HL-60 (cell line): ENCODE measurements around the gene PSMB11.

ENCODE experiments used
- DNase-seq, 2 experiments: peaks; one replicate each; pipeline ENCODE4 v3.0.0-alpha.2; 2010 to 2020; ENCODE audit warnings: low read depth in 1 of 2, low spot score in 1 of 2
- H3K27ac ChIP-seq: fragments of 250-450 bp; sonication (Bioruptor Pico); replicated peaks from 2 replicates; pipeline ENCODE4 v1.5.1; 2020; ENCODE audit warnings: mild to moderate bottlenecking, moderate library complexity
- H3K27me3 ChIP-seq: fragments of 250-450 bp; sonication (Bioruptor Pico); 2 replicates; pipeline ENCODE4 v1.5.1; 2021; ENCODE audit warnings: mild to moderate bottlenecking, moderate library complexity; ENCODE audit not compliant: insufficient read depth, poor library complexity, severe bottlenecking
- H3K4me3 ChIP-seq: replicated peaks from 2 replicates; pipeline ENCODE4 v1.5.1; 2011; ENCODE audit warnings: mild to moderate bottlenecking, control low read depth, low read length; ENCODE audit not compliant: insufficient read depth
- CTCF ChIP-seq: IDR thresholded peaks from one replicate; pipeline ENCODE4 v1.5.1; 2011; ENCODE audit warnings: low read length, control low read depth, inconsistent platforms; ENCODE audit not compliant: insufficient read depth
- GABPA ChIP-seq: IDR thresholded peaks from 2 replicates; pipeline ENCODE4 v1.6.1; 2012; ENCODE audit warnings: low read depth
- POLR2AphosphoS5 ChIP-seq: IDR thresholded peaks from 2 replicates; pipeline ENCODE4 v1.6.1; 2012; ENCODE audit warnings: low read depth
- REST ChIP-seq: IDR thresholded peaks from 2 replicates; pipeline ENCODE4 v1.6.1; 2012; ENCODE audit warnings: low read depth; ENCODE audit not compliant: insufficient replicate concordance
- SPI1 ChIP-seq: IDR thresholded peaks from 2 replicates; pipeline ENCODE4 v1.6.1; 2012; ENCODE audit warnings: low read depth, mild to moderate bottlenecking, borderline replicate concordance

Gene PSMB11

DNA sequence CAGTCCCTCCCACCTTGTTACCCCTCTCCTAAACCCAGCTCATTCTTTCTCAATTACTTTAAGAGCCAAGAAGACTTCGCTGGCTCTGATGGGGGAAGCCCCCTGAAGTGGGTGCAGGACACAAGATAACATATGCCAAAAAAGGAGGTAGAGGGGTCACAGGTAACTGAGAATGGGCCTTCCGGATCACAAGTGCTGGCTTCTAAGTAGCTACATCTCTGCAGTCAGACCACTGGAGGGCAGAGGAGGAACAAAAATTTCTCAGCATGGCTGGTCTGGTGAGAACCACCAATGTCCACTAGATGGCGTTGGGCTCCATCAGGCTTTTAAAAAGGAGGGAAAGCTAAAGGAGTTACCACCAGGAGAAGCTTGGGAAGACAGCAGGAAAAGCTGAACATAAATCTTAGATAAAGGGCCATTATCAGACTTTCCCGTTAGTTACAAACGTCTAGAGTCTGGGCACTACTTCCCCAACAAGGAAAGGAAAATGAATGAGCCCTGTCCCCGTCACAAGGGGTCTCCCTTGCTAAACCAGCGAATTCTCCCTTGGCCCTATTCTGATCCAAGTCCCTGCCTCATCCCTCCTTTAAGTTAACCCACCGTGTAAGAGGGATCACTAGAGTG lies 26.9 kb downstream of the PSMB11 start:
- no peak overlapping the region for H3K4me3 ChIP-seq
- H3K27ac ChIP-seq: peak overlapping the region; percentile 40; the same call in 1 of the 2 replicates

DNA sequence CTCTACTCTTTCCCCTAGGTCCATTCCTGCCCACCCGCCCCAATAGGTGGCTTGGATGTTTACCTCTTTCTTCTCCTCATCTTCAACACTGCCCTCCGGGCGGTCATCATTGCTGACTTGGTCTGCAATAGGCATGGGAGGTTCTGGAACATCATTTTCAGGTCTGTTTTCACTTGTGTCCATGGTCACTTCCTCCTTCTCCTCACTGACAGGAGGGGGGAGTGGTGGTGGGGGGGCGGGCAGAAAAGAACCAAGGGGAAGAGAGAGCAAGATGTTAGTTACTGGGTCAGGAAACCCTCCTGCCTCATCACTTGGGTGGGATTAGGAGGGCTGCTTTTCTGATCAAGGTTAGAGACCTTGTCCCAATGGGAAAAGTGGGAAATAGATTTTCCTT lies 27.4 kb downstream of the PSMB11 start:
- DNase-seq: no peak
- no peak for TF ChIP-seq POLR2AphosphoS5
- TF ChIP-seq GABPA: no peak
- TF ChIP-seq REST: no peak
- TF ChIP-seq SPI1: 0 out of 2 replicates have a peak, but pooled peaks have one; percentile 36
- TF ChIP-seq CTCF: no peak
- Histone ChIP-seq H3K27ac (0 out of 2 replicates have a peak overlapping the region, but pooled peaks have one; percentile 18), H3K27me3 (no peaks in the 10 kb centered on the region), H3K4me3 (no peak overlapping the region)

More for the DNA sequence above, 26.9 kb downstream of the PSMB11 start:
- H3K27me3 ChIP-seq: no peaks in the 10 kb centered on the region
- DNase-seq: peak; percentile 65 to 84
- TF ChIP-seq GABPA (no peak), CTCF (peak; percentile 99)

GRCh38 chr14:23070262-23071129 lies 28.5 kb downstream of the PSMB11 start:
- H3K4me3 ChIP-seq: peak overlapping the region; percentile 78
- H3K27me3 ChIP-seq: no peaks in the 10 kb centered on the region
- H3K27ac ChIP-seq: peak overlapping the region; percentile 73
- no peak for TF ChIP-seq GABPA
- no peak for TF ChIP-seq CTCF
- TF ChIP-seq REST: no peak
- no peak; the same call in 1 of the 2 replicates for TF ChIP-seq POLR2AphosphoS5
- no peak for TF ChIP-seq SPI1
- no peak for DNase-seq
